ENCODE data around the gene G2E3.
"Not testable (repeated sequence)": the region's sequence is repeated elsewhere in the genome, so short reads cannot be mapped to it uniquely, and the experiment has no call there.

G2E3 gene

GRCh38 chr14:30533126-30533525, 25.8 kb upstream of the G2E3 start:
- no peaks in the 10 kb centered on the region for H3K9me3 ChIP-seq (ENCODE audit: control insufficient read depth, low read length)

GRCh38 chr14:30541318-30541717, 17.6 kb upstream of the G2E3 start:
- H3K4me3 ChIP-seq (ENCODE audit: low read length), result no peak overlapping the region
- H3K4me1 ChIP-seq (ENCODE audit: control insufficient read depth, insufficient read depth, low read length), result no peaks in the 10 kb centered on the region
- H3K9ac ChIP-seq (ENCODE audit: low read length), result no peak overlapping the region
- H3K27me3 ChIP-seq (ENCODE audit: control insufficient read depth, insufficient read depth, low read length), result no peaks in the 10 kb centered on the region
- H3K36me3 ChIP-seq (ENCODE audit: control insufficient read depth, insufficient read depth, low read length), result no peaks in the 10 kb centered on the region
- no peaks in the 10 kb centered on the region for H3K9me3 ChIP-seq (ENCODE audit: control insufficient read depth, low read length)

More at GRCh38 chr14:30533126-30533525, 25.8 kb upstream of the G2E3 start:
- H3K4me3 ChIP-seq (ENCODE audit: low read length), result no peak overlapping the region
- H3K4me1 ChIP-seq (ENCODE audit: control insufficient read depth, insufficient read depth, low read length), result no peaks in the 10 kb centered on the region
- H3K9ac ChIP-seq (ENCODE audit: low read length), result no peak overlapping the region
- H3K27me3 ChIP-seq (ENCODE audit: control insufficient read depth, insufficient read depth, low read length), result no peaks in the 10 kb centered on the region
- no peaks in the 10 kb centered on the region for H3K36me3 ChIP-seq (ENCODE audit: control insufficient read depth, insufficient read depth, low read length)

GRCh38 chr14:30546735-30547134, 12.2 kb upstream of the G2E3 start:
- not testable (repeated sequence) for H3K9ac ChIP-seq (ENCODE audit: low read length); H3K27me3 ChIP-seq (ENCODE audit: control insufficient read depth, insufficient read depth, low read length); H3K36me3 ChIP-seq (ENCODE audit: control insufficient read depth, insufficient read depth, low read length); H3K9me3 ChIP-seq (ENCODE audit: control insufficient read depth, low read length); H3K4me3 ChIP-seq (ENCODE audit: low read length); H3K4me1 ChIP-seq (ENCODE audit: control insufficient read depth, insufficient read depth, low read length)

- Histone ChIP-seq H3K36me3 (ENCODE audit: control insufficient read depth, insufficient read depth, low read length) (no peaks in the 10 kb centered on the region), H3K4me3 (ENCODE audit: low read length) (no peak overlapping the region), H3K4me1 (ENCODE audit: control insufficient read depth, insufficient read depth, low read length) (no peaks in the 10 kb centered on the region), H3K9me3 (ENCODE audit: control insufficient read depth, low read length) (no peaks in the 10 kb centered on the region), H3K9ac (ENCODE audit: low read length) (no peak overlapping the region), H3K27me3 (ENCODE audit: control insufficient read depth, insufficient read depth, low read length) (no peaks in the 10 kb centered on the region)
Measured at GRCh38 chr14:30547388-30548048, 11.4 kb upstream of the G2E3 start.

GRCh38 chr14:30550335-30550734, 8.6 kb upstream of the G2E3 start:
- Histone ChIP-seq H3K9me3 (ENCODE audit: control insufficient read depth, low read length) (no peaks in the 10 kb centered on the region), H3K4me1 (ENCODE audit: control insufficient read depth, insufficient read depth, low read length) (no peaks in the 10 kb centered on the region), H3K9ac (ENCODE audit: low read length) (no peak overlapping the region), H3K27me3 (ENCODE audit: control insufficient read depth, insufficient read depth, low read length) (no peaks in the 10 kb centered on the region), H3K36me3 (ENCODE audit: control insufficient read depth, insufficient read depth, low read length) (no peaks in the 10 kb centered on the region), H3K4me3 (ENCODE audit: low read length) (no peak overlapping the region)

- no peaks in the 10 kb centered on the region for H3K27me3 ChIP-seq (ENCODE audit: control insufficient read depth, insufficient read depth, low read length)
Measured at GRCh38 chr14:30551460-30551859, 7.5 kb upstream of the G2E3 start.

GRCh38 chr14:30553311-30553989, 5.5 kb upstream of the G2E3 start:
- Histone ChIP-seq H3K9ac (ENCODE audit: low read length) (no peak overlapping the region), H3K4me1 (ENCODE audit: control insufficient read depth, insufficient read depth, low read length) (no peaks in the 10 kb centered on the region), H3K9me3 (ENCODE audit: control insufficient read depth, low read length) (no peaks in the 10 kb centered on the region), H3K36me3 (ENCODE audit: control insufficient read depth, insufficient read depth, low read length) (no peaks in the 10 kb centered on the region), H3K27me3 (ENCODE audit: control insufficient read depth, insufficient read depth, low read length) (no peaks in the 10 kb centered on the region), H3K4me3 (ENCODE audit: low read length) (no peak overlapping the region)

More at GRCh38 chr14:30551460-30551859, 7.5 kb upstream of the G2E3 start:
- no peaks in the 10 kb centered on the region for H3K36me3 ChIP-seq (ENCODE audit: control insufficient read depth, insufficient read depth, low read length)
- H3K4me1 ChIP-seq (ENCODE audit: control insufficient read depth, insufficient read depth, low read length), result no peaks in the 10 kb centered on the region
- no peak overlapping the region for H3K4me3 ChIP-seq (ENCODE audit: low read length)
- no peak overlapping the region for H3K9ac ChIP-seq (ENCODE audit: low read length)
- H3K9me3 ChIP-seq (ENCODE audit: control insufficient read depth, low read length), result no peaks in the 10 kb centered on the region

GRCh38 chr14:30558362-30558674, 640 bp upstream of the G2E3 start:
- peak overlapping the region; percentile 90 for H3K9ac ChIP-seq (ENCODE audit: low read length)

GRCh38 chr14:30559638-30560091, 707 bp downstream of the G2E3 start:
- H3K4me3 ChIP-seq (ENCODE audit: low read length), result peak overlapping the region; percentile 26
- H3K9ac ChIP-seq (ENCODE audit: low read length), result peak overlapping the region; percentile 90
- no peaks in the 10 kb centered on the region for H3K36me3 ChIP-seq (ENCODE audit: control insufficient read depth, insufficient read depth, low read length)

More at GRCh38 chr14:30558362-30558674, 640 bp upstream of the G2E3 start:
- Histone ChIP-seq H3K9me3 (ENCODE audit: control insufficient read depth, low read length) (no peaks in the 10 kb centered on the region), H3K4me1 (ENCODE audit: control insufficient read depth, insufficient read depth, low read length) (peaks cover 10% of the 10 kb centered on the region), H3K4me3 (ENCODE audit: low read length) (peak overlapping the region; percentile 26), H3K27me3 (ENCODE audit: control insufficient read depth, insufficient read depth, low read length) (no peaks in the 10 kb centered on the region), H3K36me3 (ENCODE audit: control insufficient read depth, insufficient read depth, low read length) (no peaks in the 10 kb centered on the region)

GRCh38 chr14:30560581-30560980, 1.6 kb downstream of the G2E3 start:
- H3K9ac ChIP-seq (ENCODE audit: low read length), result no peak overlapping the region
- no peaks in the 10 kb centered on the region for H3K27me3 ChIP-seq (ENCODE audit: control insufficient read depth, insufficient read depth, low read length)
- H3K36me3 ChIP-seq (ENCODE audit: control insufficient read depth, insufficient read depth, low read length), result no peaks in the 10 kb centered on the region
- H3K4me3 ChIP-seq (ENCODE audit: low read length), result no peak overlapping the region
- H3K4me1 ChIP-seq (ENCODE audit: control insufficient read depth, insufficient read depth, low read length), result peaks cover 10% of the 10 kb centered on the region
- H3K9me3 ChIP-seq (ENCODE audit: control insufficient read depth, low read length), result no peaks in the 10 kb centered on the region

More at GRCh38 chr14:30559638-30560091, 707 bp downstream of the G2E3 start:
- Histone ChIP-seq H3K9me3 (ENCODE audit: control insufficient read depth, low read length) (no peaks in the 10 kb centered on the region), H3K27me3 (ENCODE audit: control insufficient read depth, insufficient read depth, low read length) (no peaks in the 10 kb centered on the region), H3K4me1 (ENCODE audit: control insufficient read depth, insufficient read depth, low read length) (peaks cover 10% of the 10 kb centered on the region)

GRCh38 chr14:30564235-30564867, 5.4 kb downstream of the G2E3 start:
- no peak overlapping the region for H3K9ac ChIP-seq (ENCODE audit: low read length)
- H3K4me1 ChIP-seq (ENCODE audit: control insufficient read depth, insufficient read depth, low read length), result peaks cover 10% of the 10 kb centered on the region
- no peaks in the 10 kb centered on the region for H3K27me3 ChIP-seq (ENCODE audit: control insufficient read depth, insufficient read depth, low read length)
- no peaks in the 10 kb centered on the region for H3K9me3 ChIP-seq (ENCODE audit: control insufficient read depth, low read length)
- H3K36me3 ChIP-seq (ENCODE audit: control insufficient read depth, insufficient read depth, low read length), result no peaks in the 10 kb centered on the region
- H3K4me3 ChIP-seq (ENCODE audit: low read length), result no peak overlapping the region

- H3K36me3 ChIP-seq (ENCODE audit: control insufficient read depth, insufficient read depth, low read length), result no peaks in the 10 kb centered on the region
- H3K4me1 ChIP-seq (ENCODE audit: control insufficient read depth, insufficient read depth, low read length), result peaks cover 7% of the 10 kb centered on the region
- no peaks in the 10 kb centered on the region for H3K9me3 ChIP-seq (ENCODE audit: control insufficient read depth, low read length)
- no peaks in the 10 kb centered on the region for H3K27me3 ChIP-seq (ENCODE audit: control insufficient read depth, insufficient read depth, low read length)
- H3K4me3 ChIP-seq (ENCODE audit: low read length), result no peak overlapping the region
- no peak overlapping the region for H3K9ac ChIP-seq (ENCODE audit: low read length)
Measured at GRCh38 chr14:30564868-30565248, 5.9 kb downstream of the G2E3 start.

Data from mucosa of stomach (tissue), 1 donor.